ENCODE measurements around the gene PSMB2.

The PSMB2 gene

GRCh38 chr1:35555601-35556477 is 85.5 kb downstream of the PSMB2 start:
- peak; percentile 59 for DNase-seq

GRCh38 chr1:35555212-35555584 is 86.1 kb downstream of the PSMB2 start:
- DNase-seq: no peak

- peak; percentile 26 for DNase-seq
Observed at GRCh38 chr1:35554266-35555211, 86.8 kb downstream of the PSMB2 start.

GRCh38 chr1:35553851-35554250 is 87.5 kb downstream of the PSMB2 start:
- DNase-seq: no peak
